ENCODE data around the gene ITPRID1.

DNA sequence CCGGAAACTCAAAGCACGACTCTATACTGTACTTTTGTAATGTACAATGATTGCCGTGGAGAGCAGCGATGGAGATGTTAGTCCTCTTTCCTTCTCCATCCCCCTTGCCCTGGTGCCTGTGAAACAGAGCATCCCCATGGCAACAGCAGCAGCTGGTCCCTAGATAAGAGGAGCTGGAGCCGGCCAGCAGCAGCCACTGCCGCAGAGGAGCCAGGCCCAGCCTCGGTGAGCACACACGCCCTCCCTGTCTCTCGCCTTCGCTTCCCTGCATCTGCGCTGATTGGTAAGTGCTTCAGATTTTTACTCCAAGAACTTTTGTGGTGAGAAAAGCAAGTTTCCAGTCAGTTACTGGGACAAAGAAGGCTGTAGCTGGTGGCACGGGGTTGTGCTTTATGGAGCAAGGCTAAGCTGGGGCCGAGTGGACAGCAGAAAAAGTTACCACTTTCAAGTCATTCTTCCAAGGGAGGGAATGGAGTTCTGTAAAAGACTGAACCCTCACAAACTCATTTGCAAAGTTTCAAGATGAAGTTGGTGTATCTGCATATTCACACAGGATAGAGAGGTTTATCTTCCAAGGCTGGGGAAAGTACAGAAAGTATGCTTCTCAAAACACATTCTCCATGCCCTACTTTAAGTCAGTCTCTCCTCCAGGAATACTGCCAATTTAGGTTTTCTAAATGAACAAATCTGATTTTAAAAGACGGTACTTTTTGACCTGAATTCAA lies 173.3 kb downstream of the ITPRID1 start, which contains the start of gene PPP1R17:
- TF ChIP-seq POLR2A (IDR thresholded peaks at IDR 0.05) (no peak), EP300 (IDR thresholded peaks at IDR 0.05) (no peak)
- TF ChIP-seq, protein P1, sequence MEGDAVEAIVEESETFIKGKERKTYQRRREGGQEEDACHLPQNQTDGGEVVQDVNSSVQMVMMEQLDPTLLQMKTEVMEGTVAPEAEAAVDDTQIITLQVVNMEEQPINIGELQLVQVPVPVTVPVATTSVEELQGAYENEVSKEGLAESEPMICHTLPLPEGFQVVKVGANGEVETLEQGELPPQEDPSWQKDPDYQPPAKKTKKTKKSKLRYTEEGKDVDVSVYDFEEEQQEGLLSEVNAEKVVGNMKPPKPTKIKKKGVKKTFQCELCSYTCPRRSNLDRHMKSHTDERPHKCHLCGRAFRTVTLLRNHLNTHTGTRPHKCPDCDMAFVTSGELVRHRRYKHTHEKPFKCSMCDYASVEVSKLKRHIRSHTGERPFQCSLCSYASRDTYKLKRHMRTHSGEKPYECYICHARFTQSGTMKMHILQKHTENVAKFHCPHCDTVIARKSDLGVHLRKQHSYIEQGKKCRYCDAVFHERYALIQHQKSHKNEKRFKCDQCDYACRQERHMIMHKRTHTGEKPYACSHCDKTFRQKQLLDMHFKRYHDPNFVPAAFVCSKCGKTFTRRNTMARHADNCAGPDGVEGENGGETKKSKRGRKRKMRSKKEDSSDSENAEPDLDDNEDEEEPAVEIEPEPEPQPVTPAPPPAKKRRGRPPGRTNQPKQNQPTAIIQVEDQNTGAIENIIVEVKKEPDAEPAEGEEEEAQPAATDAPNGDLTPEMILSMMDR (IDR thresholded peaks at IDR 0.05), result no peak

Data from ovary (tissue), 3 donors.